GM21786 (cell line): ENCODE results near the gene SMARCA4.
"Not testable (repeated sequence)": the region's sequence is repeated elsewhere in the genome, so short reads cannot be mapped to it uniquely, and the experiment has no call there.

ENCODE experiments used
- ATAC-seq: cut with Tn5 transposase; IDR thresholded peaks from one replicate; pipeline ENCODE4 v1.9.1; 2021; ENCODE audit not compliant: unreplicated experiment

SMARCA4 gene

DNA sequence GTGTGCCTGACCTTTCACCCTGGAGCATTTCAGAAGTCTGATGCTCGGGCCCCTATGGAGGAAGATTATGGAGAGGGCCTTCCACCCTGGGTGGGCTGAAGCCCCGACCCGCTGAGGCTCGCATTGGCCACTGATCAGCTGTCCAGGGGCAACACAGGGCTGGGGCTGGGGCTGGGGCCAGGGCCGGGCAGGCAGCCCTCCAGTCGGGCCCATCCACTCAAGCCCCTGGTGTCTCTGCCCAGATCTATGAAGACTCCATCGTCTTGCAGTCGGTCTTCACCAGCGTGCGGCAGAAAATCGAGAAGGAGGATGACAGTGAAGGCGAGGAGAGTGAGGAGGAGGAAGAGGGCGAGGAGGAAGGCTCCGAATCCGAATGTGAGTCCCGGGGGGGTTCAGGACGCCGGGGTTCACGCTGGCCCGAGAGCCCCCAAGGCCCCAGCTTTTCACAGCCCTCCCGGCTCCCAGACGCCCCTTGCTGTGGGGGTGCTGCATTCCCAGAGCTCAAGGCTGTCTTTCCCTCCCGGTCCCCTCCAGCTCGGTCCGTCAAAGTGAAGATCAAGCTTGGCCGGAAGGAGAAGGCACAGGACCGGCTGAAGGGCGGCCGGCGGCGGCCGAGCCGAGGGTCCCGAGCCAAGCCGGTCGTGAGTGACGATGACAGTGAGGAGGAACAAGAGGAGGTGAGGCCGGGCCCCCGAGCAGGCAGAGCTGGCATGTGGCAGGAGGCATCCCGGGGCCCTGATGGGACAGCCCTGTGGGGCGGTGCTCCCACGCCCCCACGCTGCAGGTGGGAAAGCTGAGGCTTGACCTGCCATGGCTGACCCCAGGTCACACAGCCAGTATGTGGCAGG, 98.9 kb downstream of the SMARCA4 start:
- ATAC-seq = no peak

DNA sequence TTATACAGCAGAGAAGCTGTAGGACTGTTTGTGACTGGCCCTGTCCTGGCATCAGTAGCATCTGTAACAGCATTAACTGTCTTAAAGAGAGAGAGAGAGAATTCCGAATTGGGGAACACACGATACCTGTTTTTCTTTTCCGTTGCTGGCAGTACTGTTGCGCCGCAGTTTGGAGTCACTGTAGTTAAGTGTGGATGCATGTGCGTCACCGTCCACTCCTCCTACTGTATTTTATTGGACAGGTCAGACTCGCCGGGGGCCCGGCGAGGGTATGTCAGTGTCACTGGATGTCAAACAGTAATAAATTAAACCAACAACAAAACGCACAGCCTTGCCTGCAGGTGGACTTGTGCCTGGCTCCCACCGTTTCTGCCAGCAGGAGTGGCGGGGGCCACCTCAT, 101.1 kb downstream of the SMARCA4 start:
- no peak for ATAC-seq

DNA sequence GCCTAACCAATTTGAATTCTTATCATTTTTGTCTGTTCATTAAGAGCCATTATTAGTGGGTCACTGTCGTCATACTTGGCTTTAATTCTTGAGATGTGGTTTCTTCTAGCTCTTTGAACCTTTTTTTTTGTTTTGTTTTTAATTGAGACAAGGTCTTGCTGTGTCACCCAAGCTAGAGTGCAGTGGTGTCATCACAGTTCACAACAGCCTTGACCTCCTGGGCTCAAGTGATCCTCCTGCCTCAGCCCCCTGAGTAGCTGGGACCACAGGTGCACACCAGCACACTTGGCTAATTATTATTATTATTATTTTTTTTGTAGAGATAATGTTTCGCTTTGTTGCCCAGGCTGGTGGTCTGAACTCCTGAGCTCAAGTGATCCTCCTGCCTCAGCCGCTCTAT, 102.6 kb downstream of the SMARCA4 start:
- ATAC-seq = no peak

DNA sequence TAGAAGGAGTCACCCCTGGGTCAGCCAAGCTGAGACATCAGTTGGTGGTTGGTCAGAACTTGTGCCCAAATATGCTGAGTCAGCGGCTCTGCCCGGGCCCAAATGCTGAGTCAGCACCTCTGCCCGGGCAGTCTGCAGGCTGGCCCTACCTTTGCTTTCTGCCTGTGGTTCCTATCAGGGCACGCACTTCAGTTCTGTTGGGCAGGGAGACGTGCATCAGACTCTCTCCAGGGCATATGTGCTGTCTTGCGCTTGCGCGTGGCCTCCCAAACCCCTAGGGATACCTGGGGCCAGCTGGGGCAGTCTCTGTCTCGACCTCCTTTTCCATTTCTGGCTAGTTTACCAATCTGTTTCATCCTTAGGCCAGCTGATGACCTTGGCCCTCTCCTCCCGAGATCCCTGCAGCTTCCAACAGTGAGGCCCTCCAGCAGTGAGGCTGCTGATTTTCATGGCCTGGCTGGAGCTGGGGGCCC, 104.0 kb downstream of the SMARCA4 start:
- no peak for ATAC-seq

DNA sequence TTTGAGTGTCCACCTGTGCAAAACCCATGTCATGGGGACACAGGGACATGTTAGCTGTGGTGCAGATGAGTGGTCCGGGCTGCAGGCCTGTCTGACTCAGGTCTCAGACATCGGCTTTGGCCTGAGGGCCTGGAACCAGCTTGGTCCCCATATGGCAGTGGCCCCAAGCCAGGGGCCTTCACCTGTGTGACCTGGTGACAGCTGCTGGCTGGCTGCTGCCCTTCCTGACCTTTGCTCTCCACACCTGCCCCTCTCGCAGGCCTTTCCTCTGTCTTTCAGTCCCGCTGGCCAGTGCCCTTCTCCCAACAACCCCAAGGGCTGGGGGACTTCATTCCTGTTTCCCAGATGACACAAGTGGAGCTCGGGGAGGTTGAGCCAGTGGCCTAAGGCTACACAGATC, 105.5 kb downstream of the SMARCA4 start:
- ATAC-seq = no peak

DNA sequence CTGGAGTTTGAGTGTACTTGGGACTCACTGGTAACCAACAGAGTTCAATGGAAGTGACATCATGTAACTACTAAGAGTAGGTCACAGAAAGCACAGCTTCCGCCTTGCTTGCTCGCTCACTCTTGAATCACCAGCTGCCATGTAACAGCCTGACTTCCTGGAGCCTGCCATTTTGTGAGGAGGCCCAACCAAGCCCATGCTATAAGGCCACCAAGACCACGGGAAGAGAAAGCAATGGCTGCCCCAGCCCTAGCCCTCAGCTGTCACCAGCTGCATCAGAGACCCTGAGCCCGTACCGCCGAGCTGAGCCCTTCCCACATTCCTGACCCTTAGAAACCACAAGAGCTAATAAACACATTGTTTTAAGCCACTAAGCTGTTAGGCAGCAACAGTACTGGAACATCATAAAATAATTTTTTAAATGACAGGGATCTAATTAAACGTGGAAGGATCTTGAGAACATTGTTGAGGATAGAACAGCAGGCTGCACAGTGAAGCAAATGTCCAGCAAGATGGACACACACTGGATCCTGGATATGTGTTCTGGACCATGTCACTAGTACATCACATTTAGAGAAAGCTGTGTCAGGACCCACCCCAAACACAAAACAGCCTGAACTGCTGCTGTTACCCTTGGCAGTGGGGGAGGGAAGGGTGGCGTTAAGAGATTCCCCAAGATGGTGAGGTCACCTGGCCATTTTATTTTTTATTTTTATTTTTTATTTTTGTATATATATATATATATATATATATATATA, 106.7 kb downstream of the SMARCA4 start:
- ATAC-seq = no peak

DNA sequence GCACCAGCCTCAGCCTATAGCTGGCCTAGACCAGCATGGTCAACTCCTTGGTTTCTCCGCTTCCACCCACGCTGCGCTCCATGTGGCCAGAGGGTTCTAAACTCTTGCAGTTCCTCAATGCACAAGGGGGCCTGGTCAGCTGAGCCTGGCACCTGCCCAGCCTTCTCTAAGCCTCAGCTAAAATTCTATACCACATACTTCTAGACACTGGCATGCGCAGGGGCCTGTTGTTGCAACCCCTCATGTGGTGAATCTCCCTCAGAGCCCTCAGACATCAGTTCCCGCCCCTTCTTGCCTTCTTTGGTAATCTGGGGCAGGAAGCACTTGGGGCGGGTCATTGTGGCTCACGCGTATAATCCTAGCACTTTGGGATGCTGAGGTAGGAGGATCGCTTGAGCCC, 108.7 kb downstream of the SMARCA4 start:
- ATAC-seq = no peak

DNA sequence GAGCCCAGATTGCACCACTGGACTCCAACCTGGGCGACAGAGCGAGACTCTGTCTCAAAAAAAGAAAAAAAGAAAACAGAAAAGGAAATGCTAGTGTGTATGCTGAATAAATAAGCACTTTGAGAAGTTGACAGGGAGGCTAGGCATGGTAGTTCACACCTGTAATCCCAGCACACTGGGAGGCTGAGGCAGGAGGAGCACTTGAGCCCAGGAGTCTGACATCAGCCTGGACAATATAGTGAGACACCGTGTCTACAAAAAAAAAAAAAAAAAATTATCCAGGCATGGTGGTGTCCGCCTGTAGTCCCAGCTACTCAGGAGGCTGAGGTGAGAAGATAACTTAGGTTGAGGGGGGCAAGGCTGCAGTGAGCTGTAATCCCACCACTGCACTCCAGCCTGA, 109.3 kb downstream of the SMARCA4 start:
- ATAC-seq = no peak

DNA sequence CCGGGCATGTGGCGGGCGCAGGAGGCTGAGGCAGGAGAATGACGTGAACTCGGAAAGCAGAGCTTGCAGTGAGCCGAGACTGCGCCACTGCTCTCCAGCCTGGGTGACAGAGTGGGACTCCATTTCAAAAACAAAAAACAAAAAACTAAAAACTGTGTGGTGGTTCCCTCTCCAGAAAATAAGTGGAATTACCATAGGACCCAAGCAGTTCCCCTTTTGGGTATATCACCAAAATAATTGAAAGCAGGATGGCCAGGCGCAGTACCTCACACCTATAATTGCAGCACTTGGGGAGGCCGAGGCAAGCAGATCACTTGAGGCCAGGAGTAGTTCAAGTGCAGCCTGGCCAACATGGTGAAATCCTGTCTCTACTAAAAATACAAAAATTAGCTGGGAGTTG, 112.7 kb downstream of the SMARCA4 start:
- ATAC-seq = no peak

DNA sequence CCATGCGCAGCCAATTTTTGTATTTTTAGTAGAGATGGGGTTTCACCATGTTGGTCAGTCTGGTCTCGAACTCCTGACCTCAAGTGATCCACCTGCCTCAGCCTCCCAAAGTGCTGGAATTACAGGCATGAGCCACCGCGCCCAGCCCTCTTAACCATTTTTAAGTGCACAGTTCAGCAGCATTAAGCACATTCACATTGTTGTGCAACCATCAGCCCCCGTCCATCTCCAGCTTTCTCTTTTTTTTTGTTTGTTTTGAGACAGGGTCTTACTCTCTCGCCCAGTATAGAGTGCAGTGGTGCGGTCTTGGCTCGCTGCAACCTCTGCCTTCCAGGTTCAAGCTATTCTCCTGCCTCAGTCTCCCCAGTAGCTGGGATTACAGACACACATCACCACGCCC, 116.0 kb downstream of the SMARCA4 start:
- ATAC-seq = not testable (repeated sequence)

DNA sequence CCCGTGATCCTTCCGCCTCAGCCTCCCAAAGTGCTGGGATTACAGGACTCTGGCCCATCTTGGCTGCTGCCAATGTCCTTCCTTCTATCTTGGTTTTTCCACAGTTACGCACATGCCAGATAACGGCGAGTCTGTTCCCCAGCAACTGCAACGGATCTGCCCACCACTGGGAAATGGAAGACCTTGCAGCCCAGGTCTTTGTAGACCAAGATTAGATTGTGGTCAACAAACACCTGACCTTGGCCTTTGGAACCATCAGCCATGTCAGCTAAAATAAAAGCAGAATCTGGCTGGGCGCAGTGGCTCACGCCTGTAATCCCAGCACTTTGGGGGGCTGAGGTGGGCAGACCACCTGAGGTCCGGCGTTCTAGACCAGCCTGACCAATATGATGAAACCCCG, 118.1 kb downstream of the SMARCA4 start:
- ATAC-seq = no peak

DNA sequence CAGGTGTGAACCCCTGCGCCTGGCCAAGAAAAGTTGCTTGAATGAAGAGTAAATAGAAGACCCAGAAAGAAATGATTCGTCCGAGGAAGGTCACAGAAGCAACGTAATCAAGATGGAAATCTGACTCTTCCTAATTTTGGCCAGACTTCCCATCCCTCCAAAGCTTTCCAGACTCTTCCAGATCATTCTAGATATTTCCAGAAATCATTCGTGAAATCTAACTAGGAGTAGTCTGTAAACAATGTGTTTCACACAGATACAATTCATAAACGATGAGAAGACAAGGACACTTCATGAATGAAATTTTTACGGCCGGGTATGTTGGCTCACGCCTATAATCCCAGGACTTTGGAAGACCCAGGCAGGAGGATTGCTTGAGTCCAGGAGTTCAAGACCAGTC, 119.2 kb downstream of the SMARCA4 start:
- no peak for ATAC-seq

DNA sequence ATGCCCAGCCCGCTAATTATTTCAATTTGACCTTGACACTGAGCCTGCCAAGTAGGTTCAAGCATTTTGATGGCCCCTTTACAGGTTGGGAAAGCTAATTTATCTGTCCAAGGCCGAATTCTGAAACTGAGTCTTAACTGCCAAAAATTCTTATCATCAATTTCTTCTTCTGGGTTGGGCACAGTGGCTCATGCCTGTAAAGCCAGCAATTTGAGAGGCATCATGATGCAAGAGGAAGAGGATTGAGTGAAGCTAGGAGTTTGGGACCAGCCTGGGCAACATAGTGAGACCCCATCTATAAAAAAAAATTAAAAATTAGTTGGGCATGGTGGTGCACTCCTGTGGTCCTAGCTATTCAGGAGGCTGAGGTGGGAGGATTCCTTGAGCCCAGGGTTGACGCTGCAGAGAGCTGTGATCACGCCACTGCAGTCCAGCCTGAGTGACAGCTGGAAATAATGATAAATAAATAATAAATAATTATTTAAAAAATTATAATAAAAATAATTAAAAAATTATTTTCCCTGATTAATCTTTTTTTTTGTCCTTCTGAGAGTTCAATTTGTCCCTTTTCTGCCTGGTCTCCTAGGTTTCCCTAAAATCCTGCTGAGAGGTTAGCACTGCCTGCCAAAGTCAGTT, 127.2 kb downstream of the SMARCA4 start:
- no peak for ATAC-seq

DNA sequence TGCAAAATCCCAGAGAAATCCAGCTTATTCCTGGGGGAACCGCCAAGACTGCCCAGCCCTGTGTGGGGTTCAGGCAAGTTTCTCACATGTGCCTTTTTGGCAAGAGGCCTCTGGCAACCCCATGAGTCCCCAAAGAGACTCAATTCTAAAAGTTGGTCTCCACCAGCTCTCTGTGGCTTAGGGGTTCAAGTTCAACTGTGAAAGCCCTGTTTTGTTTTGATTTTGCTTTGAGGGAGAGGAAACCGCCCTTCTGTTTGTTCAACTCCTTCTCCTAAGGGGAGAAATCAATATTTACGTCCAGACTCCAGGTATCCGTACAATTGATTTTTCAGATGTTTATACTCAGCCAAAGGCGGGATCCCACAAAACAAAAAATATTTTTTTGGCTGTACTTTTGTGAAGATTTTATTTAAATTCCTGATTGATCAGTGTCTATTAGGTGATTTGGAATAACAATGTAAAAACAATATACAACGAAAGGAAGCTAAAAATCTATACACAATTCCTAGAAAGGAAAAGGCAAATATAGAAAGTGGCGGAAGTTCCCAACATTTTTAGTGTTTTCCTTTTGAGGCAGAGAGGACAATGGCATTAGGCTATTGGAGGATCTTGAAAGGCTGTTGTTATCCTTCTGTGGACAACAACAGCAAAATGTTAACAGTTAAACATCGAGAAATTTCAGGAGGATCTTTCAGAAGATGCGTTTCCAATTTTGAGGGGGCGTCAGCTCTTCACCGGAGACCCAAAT, 127.8 kb downstream of the SMARCA4 start:
- no peak for ATAC-seq

DNA sequence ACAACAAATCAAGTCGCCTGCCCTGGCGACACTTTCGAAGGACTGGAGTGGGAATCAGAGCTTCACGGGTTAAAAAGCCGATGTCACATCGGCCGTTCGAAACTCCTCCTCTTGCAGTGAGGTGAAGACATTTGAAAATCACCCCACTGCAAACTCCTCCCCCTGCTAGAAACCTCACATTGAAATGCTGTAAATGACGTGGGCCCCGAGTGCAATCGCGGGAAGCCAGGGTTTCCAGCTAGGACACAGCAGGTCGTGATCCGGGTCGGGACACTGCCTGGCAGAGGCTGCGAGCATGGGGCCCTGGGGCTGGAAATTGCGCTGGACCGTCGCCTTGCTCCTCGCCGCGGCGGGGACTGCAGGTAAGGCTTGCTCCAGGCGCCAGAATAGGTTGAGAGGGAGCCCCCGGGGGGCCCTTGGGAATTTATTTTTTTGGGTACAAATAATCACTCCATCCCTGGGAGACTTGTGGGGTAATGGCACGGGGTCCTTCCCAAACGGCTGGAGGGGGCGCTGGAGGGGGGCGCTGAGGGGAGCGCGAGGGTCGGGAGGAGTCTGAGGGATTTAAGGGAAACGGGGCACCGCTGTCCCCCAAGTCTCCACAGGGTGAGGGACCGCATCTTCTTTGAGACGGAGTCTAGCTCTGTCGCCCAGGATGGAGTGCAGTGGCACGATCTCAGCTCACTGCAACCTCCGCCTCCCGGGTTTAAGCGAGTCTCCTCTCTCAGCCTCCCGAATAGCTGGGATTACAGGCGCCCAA, 128.6 kb downstream of the SMARCA4 start, which contains the start of gene LDLR:
Gene LDLR, plus strand, starts transcription at position 210 of the 760 bp plus-strand sequence. Its CDS starts 86 bp downstream, at position 296.
- ATAC-seq = no peak

DNA sequence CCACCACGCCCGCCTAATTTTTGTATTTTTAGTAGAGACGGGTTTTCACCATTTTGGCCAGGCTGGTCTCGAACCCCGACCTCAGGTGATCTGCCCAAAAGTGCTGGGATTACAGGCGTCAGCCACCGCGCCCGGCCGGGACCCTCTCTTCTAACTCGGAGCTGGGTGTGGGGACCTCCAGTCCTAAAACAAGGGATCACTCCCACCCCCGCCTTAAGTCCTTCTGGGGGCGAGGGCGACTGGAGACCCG, 129.1 kb downstream of the SMARCA4 start:
- ATAC-seq = not testable (repeated sequence)

DNA sequence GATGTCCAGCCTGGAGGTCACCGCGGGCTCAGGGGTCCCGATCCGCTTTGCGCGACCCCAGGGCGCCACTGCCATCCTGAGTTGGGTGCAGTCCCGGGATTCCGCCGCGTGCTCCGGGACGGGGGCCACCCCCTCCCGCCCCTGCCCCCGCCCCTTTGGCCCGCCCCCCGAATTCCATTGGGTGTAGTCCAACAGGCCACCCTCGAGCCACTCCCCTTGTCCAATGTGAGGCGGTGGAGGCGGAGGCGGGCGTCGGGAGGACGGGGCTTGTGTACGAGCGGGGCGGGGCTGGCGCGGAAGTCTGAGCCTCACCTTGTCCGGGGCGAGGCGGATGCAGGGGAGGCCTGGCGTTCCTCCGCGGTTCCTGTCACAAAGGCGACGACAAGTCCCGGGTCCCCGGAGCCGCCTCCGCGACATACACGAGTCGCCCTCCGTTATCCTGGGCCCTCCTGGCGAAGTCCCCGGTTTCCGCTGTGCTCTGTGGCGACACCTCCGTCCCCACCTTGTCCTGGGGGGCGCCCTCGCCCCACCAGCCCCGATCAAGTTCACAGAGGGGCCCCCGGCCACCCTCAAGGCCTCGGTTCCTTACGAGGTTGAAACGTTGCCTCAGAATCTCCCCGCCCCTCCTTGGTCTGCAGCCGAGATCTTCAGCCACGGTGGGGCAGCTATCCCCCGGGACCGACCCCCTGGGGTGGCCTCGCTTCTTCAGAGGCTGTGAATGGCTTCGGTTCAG, 129.6 kb downstream of the SMARCA4 start:
- ATAC-seq = peak; percentile 66

DNA sequence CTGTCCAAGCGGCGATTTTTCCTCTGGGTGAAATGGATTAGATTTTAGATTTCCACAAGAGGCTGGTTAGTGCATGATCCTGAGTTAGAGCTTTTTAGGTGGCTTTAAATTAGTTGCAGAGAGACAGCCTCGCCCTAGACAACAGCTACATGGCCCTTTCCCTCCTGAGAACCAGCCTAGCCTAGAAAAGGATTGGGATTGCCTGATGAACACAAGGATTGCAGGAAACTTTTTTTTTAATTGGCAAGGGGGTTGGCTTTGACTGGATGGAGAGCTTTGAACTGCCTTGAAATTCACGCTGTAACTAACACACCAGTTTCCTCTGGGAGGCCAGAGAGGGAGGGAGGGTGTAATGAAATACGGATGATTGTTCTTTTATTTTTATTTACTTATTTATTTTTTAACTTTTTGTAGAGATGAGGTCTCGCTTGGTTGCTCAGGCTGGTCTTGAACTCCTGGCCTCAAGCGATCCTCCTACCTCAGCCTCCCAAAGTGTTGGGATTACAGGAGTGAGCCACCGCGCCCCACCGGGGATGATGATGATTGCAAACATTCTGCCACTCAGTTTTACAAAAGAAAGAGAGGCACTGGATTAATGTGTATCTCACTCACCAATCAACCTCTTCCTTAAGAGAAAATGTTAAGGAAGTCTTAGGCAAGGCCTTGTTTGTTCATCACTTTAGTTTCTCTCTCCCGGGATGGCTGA, 130.3 kb downstream of the SMARCA4 start:
- ATAC-seq = no peak

DNA sequence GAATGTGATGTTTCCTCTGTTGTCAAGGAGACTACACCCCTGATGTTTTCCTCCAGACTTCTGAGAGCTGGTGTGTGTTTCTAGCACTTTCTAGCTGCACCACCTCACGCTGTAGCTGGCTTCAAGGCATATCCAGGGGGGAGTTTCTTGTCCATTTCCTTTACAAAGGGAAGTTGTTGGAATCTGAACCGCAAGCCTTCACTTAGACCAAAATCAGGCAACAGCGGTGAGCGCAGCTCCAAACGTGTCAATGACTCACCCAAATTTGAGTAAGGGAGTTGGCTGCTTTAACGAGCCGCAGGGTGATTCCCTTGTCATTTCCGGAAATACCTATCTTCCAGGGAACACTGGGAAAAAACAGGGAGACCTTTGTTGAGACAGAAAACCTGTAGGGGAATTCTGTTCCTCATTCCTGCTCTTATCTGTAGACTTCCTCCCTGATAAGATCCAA, 130.9 kb downstream of the SMARCA4 start:
- ATAC-seq = no peak
